ENCODE measurements around the gene HCAR1. TPM values are rescaled to one million over a fixed set of nuclear protein-coding genes. Genes with fewer than 3 reads are reported as not detected.

The HCAR1 gene
- total and polyA plus RNA-seq, 2 donors (not counting 1 experiment from before 2014, with no cell fraction given), result 0.06 TPM; not detected in 1

GRCh38 chr12:122729583-122730214 is 945 bp downstream of the HCAR1 start:
- Histone ChIP-seq H3K4me1 (ENCODE audit: control insufficient read depth in 2 of 2, insufficient read depth in 2 of 2, low read length in 2 of 2) (peaks cover 38 to 44% of the 10 kb centered on the region in 2 donors), H3K27me3 (replicated peaks in 1 of 4; ENCODE audit: control extremely low read depth in 1 of 4, control insufficient read depth in 3 of 4, insufficient read depth in 4 of 4, low read length in 3 of 4) (no peaks in the 10 kb centered on the region), H4K20me1 (ENCODE audit: control insufficient read depth, insufficient read depth, low read length, poor library complexity, severe bottlenecking) (no peaks in the 10 kb centered on the region), H3K9ac (ENCODE audit: low read length) (no peak overlapping the region), H3K4me3 (ENCODE audit: control extremely low read depth in 1 of 5, extremely low read depth in 1 of 5, insufficient read depth in 1 of 5, low read depth in 2 of 5, low read length in 4 of 5) (no peak overlapping the region), H2AFZ (ENCODE audit: insufficient read depth, low read depth, low read length, poor library complexity, severe bottlenecking) (no peak overlapping the region), H3K36me3 (replicated peaks in 1 of 2; ENCODE audit: control extremely low read depth in 1 of 2, control insufficient read depth in 1 of 2, extremely low read depth in 1 of 2, insufficient read depth in 2 of 2, low read length in 1 of 2) (no peaks in the 10 kb centered on the region), H3K4me2 (replicated peaks; ENCODE audit: low read depth, low read length, poor library complexity, severe bottlenecking) (no peak overlapping the region), H3K9me3 (ENCODE audit: control extremely low read depth in 1 of 3, control insufficient read depth in 2 of 3, insufficient read depth in 1 of 3, low read length in 2 of 3) (no peaks in the 10 kb centered on the region), H3K27ac (ENCODE audit: low read length in 2 of 2) (no peak overlapping the region), H3K79me2 (ENCODE audit: control insufficient read depth, insufficient read depth, low read length) (no peaks in the 10 kb centered on the region)
- Mint-ChIP-seq H3K4me1 (peaks cover 43% of the 10 kb centered on the region), H3K27ac (peak overlapping the region; percentile 50), H3K4me3 (no peak overlapping the region), H3K9me3 (ENCODE audit: insufficient read depth) (no peaks in the 10 kb centered on the region), H3K27me3 (no peaks in the 10 kb centered on the region)
- ChIA-PET POLR2A (no interaction called here), CTCF (no interaction called here)
- intact Hi-C loops (cut with micrococcal nuclease), result no loop called here
- TF ChIP-seq, protein P1, sequence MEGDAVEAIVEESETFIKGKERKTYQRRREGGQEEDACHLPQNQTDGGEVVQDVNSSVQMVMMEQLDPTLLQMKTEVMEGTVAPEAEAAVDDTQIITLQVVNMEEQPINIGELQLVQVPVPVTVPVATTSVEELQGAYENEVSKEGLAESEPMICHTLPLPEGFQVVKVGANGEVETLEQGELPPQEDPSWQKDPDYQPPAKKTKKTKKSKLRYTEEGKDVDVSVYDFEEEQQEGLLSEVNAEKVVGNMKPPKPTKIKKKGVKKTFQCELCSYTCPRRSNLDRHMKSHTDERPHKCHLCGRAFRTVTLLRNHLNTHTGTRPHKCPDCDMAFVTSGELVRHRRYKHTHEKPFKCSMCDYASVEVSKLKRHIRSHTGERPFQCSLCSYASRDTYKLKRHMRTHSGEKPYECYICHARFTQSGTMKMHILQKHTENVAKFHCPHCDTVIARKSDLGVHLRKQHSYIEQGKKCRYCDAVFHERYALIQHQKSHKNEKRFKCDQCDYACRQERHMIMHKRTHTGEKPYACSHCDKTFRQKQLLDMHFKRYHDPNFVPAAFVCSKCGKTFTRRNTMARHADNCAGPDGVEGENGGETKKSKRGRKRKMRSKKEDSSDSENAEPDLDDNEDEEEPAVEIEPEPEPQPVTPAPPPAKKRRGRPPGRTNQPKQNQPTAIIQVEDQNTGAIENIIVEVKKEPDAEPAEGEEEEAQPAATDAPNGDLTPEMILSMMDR (IDR thresholded peaks at IDR 0.05), result no peak
- TF ChIP-seq EZH2 (IDR thresholded peaks at IDR 0.05; ENCODE audit: borderline replicate concordance, insufficient read depth, low read depth, low read length, poor library complexity, severe bottlenecking), result no peak
- WGBS (ENCODE audit: insufficient coverage), result 96% methylated on average over 27 of the region's 27 CpGs
- DNase-seq (no peak), ATAC-seq (ENCODE audit: low read depth) (no peak)

DNA sequence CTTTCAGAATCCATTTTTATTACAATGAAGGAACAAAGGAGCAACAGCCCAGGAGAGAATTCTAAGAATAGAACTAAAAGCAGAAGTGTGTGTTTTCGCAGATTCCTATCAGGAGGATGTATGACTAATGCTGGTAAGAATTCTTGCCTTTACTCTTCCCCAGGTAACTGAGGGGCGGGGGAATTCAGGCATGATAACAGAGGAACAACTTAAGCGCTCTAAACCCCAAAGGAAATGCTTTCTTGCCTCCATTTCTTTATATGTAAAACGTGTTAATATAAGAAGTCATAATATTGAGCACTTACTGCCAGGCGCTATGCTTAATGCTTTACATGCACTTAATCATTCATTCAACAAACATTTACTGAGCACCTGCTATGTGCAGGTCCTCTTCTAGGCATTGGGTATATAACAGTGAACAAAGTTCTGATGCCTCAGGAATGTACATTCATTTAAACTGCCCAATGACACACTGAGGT is 4.5 kb downstream of the HCAR1 start:
- POLR2A ChIA-PET, result no interaction called here
- TF ChIP-seq EZH2 (IDR thresholded peaks at IDR 0.05; ENCODE audit: borderline replicate concordance, insufficient read depth, low read depth, low read length, poor library complexity, severe bottlenecking), result no peak
- TF ChIP-seq, protein P1 (IDR thresholded peaks at IDR 0.05), result no peak
- H3K4me2 ChIP-seq (replicated peaks; ENCODE audit: low read depth, low read length, poor library complexity, severe bottlenecking), result peak overlapping the region; percentile 29
- H3K27me3 ChIP-seq (replicated peaks in 1 of 4; ENCODE audit: control extremely low read depth in 1 of 4, control insufficient read depth in 3 of 4, insufficient read depth in 4 of 4, low read length in 3 of 4), result no peaks in the 10 kb centered on the region
- no peak overlapping the region for H2AFZ ChIP-seq (ENCODE audit: insufficient read depth, low read depth, low read length, poor library complexity, severe bottlenecking)
- H3K4me3 Mint-ChIP-seq, result peak overlapping the region; percentile 58
- no peak overlapping the region for H3K27ac ChIP-seq (ENCODE audit: low read length in 2 of 2)
- no peaks in the 10 kb centered on the region for H3K36me3 ChIP-seq (replicated peaks in 1 of 2; ENCODE audit: control extremely low read depth in 1 of 2, control insufficient read depth in 1 of 2, extremely low read depth in 1 of 2, insufficient read depth in 2 of 2, low read length in 1 of 2)
- DNase-seq (no peak), ATAC-seq (ENCODE audit: low read depth) (peak; percentile 42)
- peaks cover 0 to 3% (median 0%) of the 10 kb centered on the region in 3 donors for H3K9me3 ChIP-seq (ENCODE audit: control extremely low read depth in 1 of 3, control insufficient read depth in 2 of 3, insufficient read depth in 1 of 3, low read length in 2 of 3)
- H3K4me3 ChIP-seq (ENCODE audit: control extremely low read depth in 1 of 5, extremely low read depth in 1 of 5, insufficient read depth in 1 of 5, low read depth in 2 of 5, low read length in 4 of 5), result no peak overlapping the region
- CTCF ChIA-PET, result interaction anchor here (0.6 to 3.3 kb wide), 2 partner anchors 88 to 544 kb away, joined by 3 to 9 read pairs; no protein-coding TSS in a partner anchor
- peak overlapping the region; percentile 69 for H3K27ac Mint-ChIP-seq
- H3K79me2 ChIP-seq (ENCODE audit: control insufficient read depth, insufficient read depth, low read length), result no peaks in the 10 kb centered on the region
- WGBS (ENCODE audit: insufficient coverage), result no CpG with 5 or more reads among the region's 5 CpGs
- H4K20me1 ChIP-seq (ENCODE audit: control insufficient read depth, insufficient read depth, low read length, poor library complexity, severe bottlenecking), result no peaks in the 10 kb centered on the region
- H3K27me3 Mint-ChIP-seq, result peaks cover 3% of the 10 kb centered on the region
- peaks cover 15 to 24% of the 10 kb centered on the region in 2 donors for H3K4me1 ChIP-seq (ENCODE audit: control insufficient read depth in 2 of 2, insufficient read depth in 2 of 2, low read length in 2 of 2)
- H3K4me1 Mint-ChIP-seq, result peaks cover 29% of the 10 kb centered on the region
- intact Hi-C loops (cut with micrococcal nuclease), result no loop called here
- H3K9ac ChIP-seq (ENCODE audit: low read length), result peak overlapping the region; percentile 22
- H3K9me3 Mint-ChIP-seq (ENCODE audit: insufficient read depth), result no peaks in the 10 kb centered on the region

Measured in B cell (primary cell).